Measurements from ENCODE around the gene CDH20. TPM values are rescaled to one million over a fixed set of nuclear protein-coding genes. Genes with fewer than 3 reads are reported as not detected.

CDH20 gene
- total RNA-seq, 1 donor = not detected

DNA sequence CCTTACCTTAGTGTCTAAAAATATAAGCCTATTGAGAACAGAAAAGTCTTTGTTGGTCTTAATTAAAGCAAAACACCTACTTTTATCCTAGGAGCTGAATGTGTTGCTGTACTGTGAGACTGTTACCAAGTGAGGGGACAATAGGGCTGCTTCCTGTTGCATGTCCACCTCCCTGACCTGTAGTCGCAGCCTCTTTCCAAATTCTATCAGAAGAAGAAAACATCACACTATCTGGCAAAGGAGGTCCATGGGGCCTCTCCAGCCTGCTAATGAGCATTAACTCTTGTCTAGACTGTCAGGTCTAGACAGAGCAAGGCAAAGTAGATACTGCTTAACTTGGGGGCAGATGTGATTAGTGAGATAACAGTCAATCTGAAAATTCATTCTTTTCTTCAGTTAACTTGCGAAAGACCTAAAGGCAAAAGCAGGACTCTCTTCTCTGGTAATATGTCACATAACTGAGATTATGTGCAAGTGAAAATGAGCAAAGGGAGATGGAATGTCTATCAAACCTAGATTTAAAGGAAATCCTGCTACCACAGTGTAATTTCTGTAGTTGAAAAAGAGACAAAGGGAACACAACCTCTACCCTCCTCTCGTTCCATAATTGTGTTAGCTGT is 66.9 kb downstream of the CDH20 start:
- Histone ChIP-seq H3K4me2 (ENCODE audit: insufficient read depth, low read length) (peak overlapping the region; percentile 27), H3K4me1 (ENCODE audit: insufficient read depth, low read length) (peaks cover 29% of the 10 kb centered on the region), H3K27ac (ENCODE audit: low read depth, low read length) (peak overlapping the region; percentile 75), H2AFZ (ENCODE audit: low read length) (no peak overlapping the region), H3K79me2 (ENCODE audit: insufficient read depth, low read length) (no peaks in the 10 kb centered on the region), H4K20me1 (ENCODE audit: insufficient read depth, low read length) (no peaks in the 10 kb centered on the region), H3K27me3 (ENCODE audit: insufficient read depth, low read length) (no peaks in the 10 kb centered on the region), H3K4me3 (ENCODE audit: insufficient read depth, low read length) (peak overlapping the region; percentile 0), H3K9me3 (ENCODE audit: low read depth, low read length) (no peaks in the 10 kb centered on the region), H3K36me3 (ENCODE audit: insufficient read depth, low read length) (no peaks in the 10 kb centered on the region)
- TF ChIP-seq, protein P1, sequence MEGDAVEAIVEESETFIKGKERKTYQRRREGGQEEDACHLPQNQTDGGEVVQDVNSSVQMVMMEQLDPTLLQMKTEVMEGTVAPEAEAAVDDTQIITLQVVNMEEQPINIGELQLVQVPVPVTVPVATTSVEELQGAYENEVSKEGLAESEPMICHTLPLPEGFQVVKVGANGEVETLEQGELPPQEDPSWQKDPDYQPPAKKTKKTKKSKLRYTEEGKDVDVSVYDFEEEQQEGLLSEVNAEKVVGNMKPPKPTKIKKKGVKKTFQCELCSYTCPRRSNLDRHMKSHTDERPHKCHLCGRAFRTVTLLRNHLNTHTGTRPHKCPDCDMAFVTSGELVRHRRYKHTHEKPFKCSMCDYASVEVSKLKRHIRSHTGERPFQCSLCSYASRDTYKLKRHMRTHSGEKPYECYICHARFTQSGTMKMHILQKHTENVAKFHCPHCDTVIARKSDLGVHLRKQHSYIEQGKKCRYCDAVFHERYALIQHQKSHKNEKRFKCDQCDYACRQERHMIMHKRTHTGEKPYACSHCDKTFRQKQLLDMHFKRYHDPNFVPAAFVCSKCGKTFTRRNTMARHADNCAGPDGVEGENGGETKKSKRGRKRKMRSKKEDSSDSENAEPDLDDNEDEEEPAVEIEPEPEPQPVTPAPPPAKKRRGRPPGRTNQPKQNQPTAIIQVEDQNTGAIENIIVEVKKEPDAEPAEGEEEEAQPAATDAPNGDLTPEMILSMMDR (IDR thresholded peaks at IDR 0.05; ENCODE audit: extremely low read depth, low read depth, low read length) = no peak
- no peak for DNase-seq (ENCODE audit: insufficient read length, low spot score, missing footprints)

DNA sequence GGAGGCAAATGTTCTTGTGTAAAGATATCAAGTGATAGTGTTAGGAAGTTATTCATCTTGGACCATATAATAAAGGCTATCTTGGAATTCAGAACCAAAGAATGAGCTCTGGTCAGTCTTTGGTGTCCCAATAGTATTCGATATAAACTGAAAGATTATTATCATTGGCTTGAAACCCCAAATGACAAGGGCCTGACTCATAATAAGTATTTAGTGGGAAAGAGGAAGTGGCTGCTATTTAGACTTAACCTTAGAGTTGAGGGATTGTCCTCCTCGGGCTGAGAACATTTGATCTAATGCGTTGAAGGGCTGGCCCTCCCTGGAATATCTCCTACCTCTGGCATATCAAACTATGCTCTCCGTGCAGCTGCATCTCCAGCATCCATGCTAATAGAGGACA is 67.5 kb downstream of the CDH20 start:
- Histone ChIP-seq H2AFZ (ENCODE audit: low read length) (peak overlapping the region; percentile 17), H3K4me1 (ENCODE audit: insufficient read depth, low read length) (peaks cover 29% of the 10 kb centered on the region), H3K36me3 (ENCODE audit: insufficient read depth, low read length) (no peaks in the 10 kb centered on the region), H3K4me2 (ENCODE audit: insufficient read depth, low read length) (peak overlapping the region; percentile 27), H3K27me3 (ENCODE audit: insufficient read depth, low read length) (no peaks in the 10 kb centered on the region), H3K4me3 (ENCODE audit: insufficient read depth, low read length) (peak overlapping the region; percentile 7), H3K27ac (ENCODE audit: low read depth, low read length) (peak overlapping the region; percentile 75), H3K9me3 (ENCODE audit: low read depth, low read length) (no peaks in the 10 kb centered on the region), H4K20me1 (ENCODE audit: insufficient read depth, low read length) (no peaks in the 10 kb centered on the region), H3K79me2 (ENCODE audit: insufficient read depth, low read length) (no peaks in the 10 kb centered on the region)
- no peak for DNase-seq (ENCODE audit: insufficient read length, low spot score, missing footprints)
- TF ChIP-seq, protein P1 (IDR thresholded peaks at IDR 0.05; ENCODE audit: extremely low read depth, low read depth, low read length) = no peak

DNA sequence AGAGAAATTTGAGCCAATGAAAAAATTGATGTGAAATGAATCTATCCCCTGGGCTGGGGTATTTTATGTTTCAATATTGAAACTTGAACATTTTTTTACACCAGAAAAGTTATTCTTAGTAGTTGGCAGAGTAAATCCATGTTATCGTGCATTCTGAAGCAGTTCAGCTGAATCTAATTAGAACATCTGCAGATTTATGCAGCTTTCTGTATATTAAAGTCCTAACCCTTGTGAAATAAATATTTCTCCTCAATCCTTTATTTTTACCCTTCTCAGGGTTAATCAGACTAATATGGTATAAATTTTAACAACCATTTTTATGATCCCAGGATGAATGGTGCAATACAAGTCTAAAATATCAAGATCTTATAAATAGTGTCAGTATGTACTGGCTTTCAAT is 69.5 kb downstream of the CDH20 start:
- no peak for DNase-seq (ENCODE audit: insufficient read length, low spot score, missing footprints)
- H3K4me1 ChIP-seq (ENCODE audit: insufficient read depth, low read length) = peaks cover 29% of the 10 kb centered on the region
- no peak overlapping the region for H3K4me3 ChIP-seq (ENCODE audit: insufficient read depth, low read length)
- no peaks in the 10 kb centered on the region for H3K27me3 ChIP-seq (ENCODE audit: insufficient read depth, low read length)
- TF ChIP-seq, protein P1 (IDR thresholded peaks at IDR 0.05; ENCODE audit: extremely low read depth, low read depth, low read length) = no peak
- no peaks in the 10 kb centered on the region for H4K20me1 ChIP-seq (ENCODE audit: insufficient read depth, low read length)
- H3K4me2 ChIP-seq (ENCODE audit: insufficient read depth, low read length) = no peak overlapping the region
- no peaks in the 10 kb centered on the region for H3K36me3 ChIP-seq (ENCODE audit: insufficient read depth, low read length)
- no peaks in the 10 kb centered on the region for H3K79me2 ChIP-seq (ENCODE audit: insufficient read depth, low read length)
- H2AFZ ChIP-seq (ENCODE audit: low read length) = no peak overlapping the region
- H3K9me3 ChIP-seq (ENCODE audit: low read depth, low read length) = no peaks in the 10 kb centered on the region
- no peak overlapping the region for H3K27ac ChIP-seq (ENCODE audit: low read depth, low read length)

DNA sequence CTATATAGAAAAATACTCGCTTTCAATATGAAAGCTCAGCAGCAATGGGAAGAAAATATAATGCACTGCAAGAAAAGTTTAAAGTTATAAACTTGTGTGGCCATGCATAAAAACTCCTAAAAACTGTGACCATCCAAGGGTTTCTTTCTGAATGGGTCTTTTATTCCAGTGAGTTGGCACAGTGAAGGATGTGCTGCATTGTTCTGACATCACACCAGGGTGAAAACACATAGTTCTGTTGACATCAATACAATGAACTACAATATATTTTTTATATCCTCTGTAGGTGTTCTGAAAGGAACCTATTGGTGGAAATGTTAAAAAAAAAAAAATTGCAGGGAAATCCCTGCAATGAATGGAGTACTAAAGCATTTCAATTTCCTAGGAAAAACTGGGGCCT is 80.2 kb downstream of the CDH20 start:
- Histone ChIP-seq H2AFZ (ENCODE audit: low read length) (no peak overlapping the region), H4K20me1 (ENCODE audit: insufficient read depth, low read length) (no peaks in the 10 kb centered on the region), H3K79me2 (ENCODE audit: insufficient read depth, low read length) (no peaks in the 10 kb centered on the region), H3K4me1 (ENCODE audit: insufficient read depth, low read length) (no peaks in the 10 kb centered on the region), H3K9me3 (ENCODE audit: low read depth, low read length) (no peaks in the 10 kb centered on the region), H3K4me2 (ENCODE audit: insufficient read depth, low read length) (no peak overlapping the region), H3K27ac (ENCODE audit: low read depth, low read length) (no peak overlapping the region), H3K27me3 (ENCODE audit: insufficient read depth, low read length) (no peaks in the 10 kb centered on the region), H3K36me3 (ENCODE audit: insufficient read depth, low read length) (no peaks in the 10 kb centered on the region), H3K4me3 (ENCODE audit: insufficient read depth, low read length) (no peak overlapping the region)
- TF ChIP-seq, protein P1 (IDR thresholded peaks at IDR 0.05; ENCODE audit: extremely low read depth, low read depth, low read length) = no peak
- no peak for DNase-seq (ENCODE audit: insufficient read length, low spot score, missing footprints)

Measured in osteoblast (primary cell).